HG02973 (cell line): ENCODE results near the gene C2orf76.

Experiments
- ATAC-seq: cut with Tn5 transposase; IDR thresholded peaks from one replicate; pipeline ENCODE4 v1.9.1; 2021; ENCODE audit warnings: moderate library complexity; ENCODE audit not compliant: unreplicated experiment

The C2orf76 gene

DNA sequence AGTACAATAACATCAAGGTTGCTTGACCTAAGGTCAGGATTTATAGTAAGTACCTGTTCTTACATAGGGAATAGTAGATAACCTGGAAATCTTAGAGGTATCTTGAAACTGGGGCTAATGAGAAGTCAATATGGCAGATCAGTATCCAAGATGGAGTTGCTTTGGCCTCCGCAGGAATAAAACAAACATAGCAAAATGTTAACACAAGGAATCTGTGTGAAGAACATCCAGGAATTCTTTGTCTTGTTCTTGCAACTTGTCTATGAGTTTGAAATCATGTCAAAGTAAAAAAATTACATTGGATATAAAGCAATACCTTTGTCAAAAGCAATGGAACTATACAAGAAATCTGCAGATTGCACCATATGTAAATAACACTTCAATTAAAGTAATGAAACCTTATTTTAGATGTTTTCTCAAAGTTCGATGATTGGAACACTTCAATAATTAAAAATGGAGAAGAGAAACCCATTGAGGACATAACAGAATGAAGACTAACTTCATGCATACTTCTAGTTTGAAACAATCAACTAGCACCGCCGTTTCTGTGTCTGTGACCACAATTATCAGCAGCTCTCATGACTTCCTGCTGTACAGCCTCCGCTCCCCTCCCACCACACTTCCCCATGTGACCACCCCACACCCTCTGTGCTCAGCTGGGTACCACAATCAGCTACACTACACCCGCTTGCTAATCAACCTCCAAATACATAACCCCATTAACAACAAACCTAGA lies 27.6 kb downstream of the C2orf76 start:
- peak; percentile 97 for ATAC-seq

DNA sequence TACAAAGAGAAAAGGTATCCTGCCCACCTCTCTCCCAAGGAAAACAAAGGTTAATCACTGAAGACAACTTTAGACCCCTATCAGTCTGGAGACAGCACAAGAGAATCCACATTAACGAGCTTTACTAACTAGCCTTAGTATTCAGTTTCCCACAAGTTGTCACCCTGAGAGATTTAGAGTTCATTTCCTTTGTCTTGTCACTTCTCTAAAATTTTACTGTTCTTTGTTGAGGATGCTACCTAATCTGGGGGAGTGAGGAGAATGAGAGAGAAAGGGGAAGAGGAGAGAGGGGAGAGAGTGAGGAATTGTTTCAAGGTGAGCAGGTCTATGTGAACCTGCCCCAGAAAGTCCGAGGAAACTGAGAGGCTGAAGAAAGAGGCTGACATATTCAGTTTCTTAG lies 28.4 kb downstream of the C2orf76 start:
- no peak for ATAC-seq

- ATAC-seq, result no peak
These were observed 28.9 kb downstream of the C2orf76 start for GRCh38 chr2:119337749-119338148.

- no peak for ATAC-seq
These were observed 32.8 kb downstream of the C2orf76 start for GRCh38 chr2:119333833-119334232.

DNA sequence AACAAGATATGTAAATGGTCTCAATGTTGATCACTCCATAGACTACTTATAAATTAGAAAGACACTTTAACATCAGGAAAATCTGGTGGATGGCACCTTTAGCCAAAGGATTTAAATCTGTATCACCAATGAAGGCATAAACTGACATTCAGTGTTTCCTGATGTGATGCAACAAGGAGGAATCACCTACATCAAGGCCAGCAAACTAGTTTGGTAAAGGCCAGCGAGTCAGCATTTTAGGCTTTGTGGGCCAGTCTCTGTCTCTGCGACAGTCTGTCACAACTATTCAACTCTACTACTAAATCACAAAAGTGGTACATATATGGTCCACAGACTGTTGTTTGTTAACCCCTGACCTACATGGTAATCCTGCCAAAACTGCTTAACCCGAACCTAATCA lies 33.3 kb downstream of the C2orf76 start:
- ATAC-seq, result no peak

- ATAC-seq, result no peak
These were observed 33.7 kb downstream of the C2orf76 start for GRCh38 chr2:119332953-119333352.

DNA sequence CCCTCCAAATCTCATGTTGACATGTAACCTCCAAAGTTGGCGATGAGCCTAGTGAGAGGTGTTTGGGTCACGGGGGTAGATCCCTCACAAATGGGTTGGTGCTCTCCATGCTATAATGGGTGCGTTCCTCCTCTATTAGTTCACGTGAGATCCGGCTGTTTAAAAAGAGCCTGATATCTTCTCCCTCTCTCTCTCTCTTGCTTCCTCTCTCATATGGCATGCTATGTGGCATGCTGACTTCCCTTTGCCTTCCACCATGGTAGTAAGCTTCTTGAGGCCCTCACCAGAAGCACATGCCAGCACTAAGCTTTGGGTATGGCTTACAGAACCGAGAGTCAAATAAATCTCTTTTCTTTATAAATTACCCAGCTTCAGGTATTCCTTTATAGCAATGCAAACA lies 39.2 kb downstream of the C2orf76 start:
- no peak for ATAC-seq

DNA sequence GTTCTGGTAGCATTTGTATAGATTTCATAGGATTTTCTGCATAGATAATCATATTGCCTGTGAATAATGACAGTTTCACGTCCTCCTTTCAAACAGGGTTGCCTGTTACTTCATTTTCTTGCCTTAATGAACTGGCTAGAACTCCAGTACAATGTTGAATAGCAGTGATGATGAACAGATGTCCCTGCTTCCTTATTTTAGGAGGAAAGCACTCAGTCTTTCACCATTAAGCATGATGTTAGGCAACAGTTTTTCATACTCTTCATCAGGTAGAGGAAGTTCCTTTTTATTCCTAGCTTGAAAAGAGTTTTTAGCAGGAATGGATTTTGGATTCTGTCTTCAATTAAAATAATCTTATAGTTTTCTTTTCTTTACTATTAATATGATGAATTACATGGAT lies 39.7 kb downstream of the C2orf76 start:
- ATAC-seq, result no peak

GRCh38 chr2:119324685-119325270 lies 41.9 kb downstream of the C2orf76 start:
- no peak for ATAC-seq

GRCh38 chr2:119323459-119323858 lies 43.2 kb downstream of the C2orf76 start:
- ATAC-seq, result no peak

DNA sequence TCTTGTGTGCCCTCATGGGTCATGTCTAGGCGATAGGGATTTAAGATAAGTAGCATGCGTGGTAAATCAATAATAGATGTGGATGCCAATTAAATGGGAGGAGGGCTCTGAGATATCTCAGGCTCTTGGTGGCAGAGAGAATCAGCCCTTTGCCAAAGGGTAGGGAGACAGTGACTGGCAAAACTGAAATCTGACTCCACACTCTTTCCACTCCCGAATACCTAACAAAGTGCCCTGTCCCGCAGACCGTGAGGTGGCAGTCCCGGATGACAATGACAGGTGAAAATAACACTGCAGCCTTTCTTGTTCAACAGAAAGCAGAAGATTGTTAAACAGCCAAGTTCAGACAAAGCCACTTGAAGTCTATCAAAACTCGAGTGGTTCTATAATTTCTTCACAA lies 47.0 kb downstream of the C2orf76 start:
- no peak for ATAC-seq

DNA sequence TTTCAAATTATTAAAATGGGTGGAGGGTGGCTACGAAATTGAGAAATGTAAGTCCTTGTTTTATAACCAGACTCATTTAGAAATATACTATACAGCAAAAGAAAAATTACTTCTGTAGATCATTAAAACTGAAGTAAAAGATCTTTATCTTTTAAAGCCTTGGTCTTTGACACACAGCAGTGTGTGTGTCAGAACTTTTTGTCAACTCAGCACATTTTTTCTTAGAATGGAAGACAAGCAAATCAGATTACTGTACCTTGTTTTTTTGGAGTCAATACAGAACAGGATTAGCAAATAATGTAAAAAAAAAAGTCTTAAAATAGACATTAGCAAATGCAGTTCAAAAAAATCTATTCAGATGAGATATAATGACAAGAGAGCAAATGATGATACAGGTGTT lies 49.1 kb downstream of the C2orf76 start:
- ATAC-seq, result no peak

- ATAC-seq, result no peak
These were observed 50.6 kb downstream of the C2orf76 start for GRCh38 chr2:119316066-119316465.

DNA sequence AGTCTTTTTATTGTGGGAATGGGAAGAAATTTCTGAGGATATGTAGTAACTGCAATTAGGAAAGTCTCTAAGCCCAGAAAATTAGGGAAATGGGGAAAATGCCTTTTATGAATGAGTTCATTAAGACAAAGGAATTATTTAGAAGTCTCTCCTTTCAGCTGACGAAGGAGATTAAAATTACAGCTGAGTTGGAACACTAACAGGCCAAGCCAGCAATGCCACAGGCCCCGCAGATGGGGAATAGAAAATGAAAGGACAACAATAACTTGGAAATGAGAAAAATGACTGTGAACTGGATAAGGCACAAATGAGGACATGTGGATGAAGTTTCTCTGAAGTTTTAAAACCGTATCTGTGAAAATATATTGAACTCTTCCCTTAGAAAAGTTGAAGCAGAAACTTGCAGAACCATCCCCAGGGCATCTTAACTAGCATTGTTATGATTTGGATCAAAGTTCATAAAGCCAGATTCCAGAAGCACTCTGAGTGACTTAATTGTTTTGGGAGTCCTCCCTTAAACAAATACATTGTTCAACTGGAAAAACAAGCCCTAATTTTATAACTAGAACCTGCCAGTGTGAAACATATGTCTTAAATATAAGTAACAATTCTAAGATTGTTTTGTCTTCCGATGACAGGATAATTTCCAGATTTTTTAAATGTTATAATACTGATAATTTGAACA lies 51.3 kb downstream of the C2orf76 start:
- no peak for ATAC-seq

DNA sequence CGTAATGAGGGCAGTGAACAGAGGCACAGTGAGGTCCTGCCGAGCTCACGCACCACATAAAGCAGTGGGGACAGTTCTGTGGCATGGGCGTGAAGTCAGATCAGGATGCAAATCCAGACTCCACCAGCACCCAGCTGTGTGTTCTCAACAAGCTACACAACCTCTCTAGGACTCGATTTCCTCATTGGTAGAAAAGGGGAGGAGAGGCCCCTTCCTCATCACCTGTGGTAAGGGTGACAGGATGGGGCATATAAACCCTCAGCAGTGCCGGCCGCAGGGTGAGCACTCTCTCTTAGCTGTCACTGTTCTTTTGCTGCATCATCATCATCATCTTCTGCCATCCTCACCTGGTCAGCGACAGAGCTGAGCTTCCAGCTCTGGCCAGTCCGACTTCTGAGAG lies 54.8 kb downstream of the C2orf76 start:
- no peak for ATAC-seq

- ATAC-seq, result no peak
These were observed 55.3 kb downstream of the C2orf76 start for GRCh38 chr2:119311371-119311770.

DNA sequence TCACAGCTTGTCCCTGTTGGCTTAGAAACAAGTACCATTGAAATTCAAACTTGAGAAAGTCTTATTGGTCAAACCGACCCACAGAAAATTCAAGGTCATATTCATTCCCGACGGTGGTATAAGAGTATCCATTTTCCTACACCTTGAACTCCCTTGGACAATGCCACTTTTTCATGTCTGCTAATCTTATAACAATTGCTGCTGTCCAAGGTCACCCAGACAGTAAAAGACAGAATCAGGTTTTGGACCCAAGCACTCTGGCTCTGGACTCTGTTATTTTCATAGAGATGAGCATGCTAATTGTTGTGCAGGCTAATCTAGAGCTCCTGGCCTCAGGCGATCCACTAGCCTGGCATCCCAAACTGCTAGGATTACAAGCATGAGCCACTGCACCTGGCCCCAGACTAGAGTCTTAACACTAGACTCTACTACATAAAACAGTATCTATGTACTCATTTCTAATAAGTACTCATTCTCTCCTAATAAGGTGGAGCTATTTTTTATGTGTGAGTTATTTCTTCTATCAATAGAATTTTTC lies 57.8 kb downstream of the C2orf76 start:
- no peak for ATAC-seq

DNA sequence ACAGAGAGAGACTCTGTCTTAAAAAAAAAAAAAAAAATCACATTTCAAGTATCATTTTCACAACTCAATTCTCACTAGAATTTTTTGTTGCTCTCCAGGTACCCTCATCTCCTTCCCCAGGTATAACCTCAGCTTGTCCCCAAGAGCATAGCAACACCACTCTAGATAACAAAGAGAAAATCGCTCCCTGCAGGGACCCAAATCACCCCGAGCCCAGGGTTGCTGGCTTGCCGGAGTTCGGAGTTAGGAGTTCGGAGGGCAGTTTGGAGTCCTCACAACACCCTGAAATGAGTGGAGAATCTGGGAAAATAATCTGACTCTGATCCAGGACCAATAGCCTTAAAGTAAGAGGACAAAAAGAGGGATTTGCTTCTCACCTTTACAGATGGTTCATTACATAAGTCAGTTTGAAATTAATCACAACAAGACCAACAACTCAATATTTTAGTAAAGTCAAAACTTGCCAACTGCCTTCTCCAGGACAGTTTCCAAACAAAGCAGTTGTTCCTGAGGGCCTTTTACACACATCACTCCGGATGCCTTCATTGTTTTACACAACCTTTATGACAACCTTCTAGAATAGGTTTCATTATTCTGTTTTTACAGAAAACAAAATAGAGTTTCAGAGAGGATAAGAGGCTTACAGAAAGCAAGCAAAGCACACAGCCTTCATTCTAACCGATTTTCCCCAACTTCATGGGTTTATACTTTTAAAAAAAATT lies 59.1 kb downstream of the C2orf76 start:
- ATAC-seq, result no peak

DNA sequence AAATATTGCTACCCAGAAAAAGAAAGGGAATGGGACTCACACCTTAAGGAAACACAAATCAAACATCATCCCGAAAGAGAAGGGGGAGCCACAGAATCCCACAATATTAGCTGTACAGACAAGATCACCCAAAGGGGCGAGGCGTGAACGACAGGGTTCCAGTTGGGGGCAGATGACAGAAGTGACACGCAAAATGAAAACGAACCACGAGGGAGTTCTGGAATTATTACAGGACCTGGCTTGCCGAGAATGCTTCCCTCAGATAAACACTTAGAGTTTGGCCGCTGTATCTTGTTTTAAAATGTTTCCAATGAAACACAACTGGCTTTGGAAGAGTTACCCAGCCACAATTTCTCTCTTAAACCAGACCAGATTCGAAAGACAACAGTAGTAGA lies 60.4 kb downstream of the C2orf76 start:
- ATAC-seq, result no peak

- no peak for ATAC-seq
These were observed 61.0 kb downstream of the C2orf76 start for GRCh38 chr2:119305497-119306195.

DNA sequence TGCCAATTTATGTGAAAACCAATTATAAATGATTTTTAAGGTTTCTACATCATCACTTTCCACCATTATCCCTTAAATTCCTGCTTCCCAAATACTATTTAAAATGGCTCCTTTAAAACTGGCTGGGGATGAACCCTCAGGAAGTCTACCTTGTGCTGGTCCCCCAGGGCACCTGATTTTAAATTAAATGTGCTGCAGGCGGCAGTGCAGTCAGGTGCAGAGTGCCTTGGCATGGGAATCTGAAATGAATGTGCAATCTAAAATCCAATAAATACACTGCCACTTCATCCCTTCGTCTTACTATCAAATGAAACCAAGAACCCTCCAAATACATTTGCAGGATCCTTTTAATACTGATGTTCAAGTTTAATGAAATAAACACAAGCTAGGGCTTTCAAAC lies 61.8 kb downstream of the C2orf76 start:
- ATAC-seq, result no peak
